GM19239 (cell line): ENCODE measurements around the gene NXN.
"Not testable (repeated sequence)": the region's sequence is repeated elsewhere in the genome, so short reads cannot be mapped to it uniquely, and the experiment has no call there.

ENCODE experiments used
- DNase-seq: peaks from one replicate; pipeline ENCODE4 v3.0.0; 2011; ENCODE audit warnings: low spot score; ENCODE audit not compliant: insufficient read length
- FAIRE-seq: peaks from 2 replicates; lab custom pipeline; 2011; peaks lifted over from hg19 to GRCh38; lab: Jason Lieb, UNC

The NXN gene

GRCh38 chr17:871751-872519, 107.6 kb downstream of the NXN start:
- DNase-seq (no peak), FAIRE-seq (no peak)

- no peak for FAIRE-seq
- no peak for DNase-seq
These were observed 109.7 kb downstream of the NXN start for GRCh38 chr17:869567-870525.

DNA sequence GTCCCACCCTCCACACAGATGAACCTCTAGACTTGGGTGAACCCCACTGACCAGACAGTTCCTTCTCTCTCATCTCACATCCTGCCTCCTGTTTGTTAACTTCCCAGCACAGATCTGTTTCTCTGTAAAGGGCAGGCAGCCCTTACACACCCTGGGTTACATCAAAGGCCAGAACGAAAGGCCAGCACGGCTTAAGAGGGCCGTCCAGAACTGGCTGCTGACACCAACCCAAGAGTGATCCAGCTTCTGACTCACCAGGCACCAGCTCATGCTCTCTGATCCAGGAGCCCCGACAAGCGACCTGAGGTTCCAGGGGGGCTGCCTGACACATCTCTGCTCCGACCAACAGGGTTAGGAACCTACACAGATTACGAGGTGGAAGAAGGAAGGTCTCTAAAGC, 110.5 kb downstream of the NXN start:
- DNase-seq (no peak), FAIRE-seq (no peak)

- DNase-seq: no peak
- no peak for FAIRE-seq
These were observed 111.6 kb downstream of the NXN start for GRCh38 chr17:867896-868489.

- FAIRE-seq, DNase-seq: not testable (repeated sequence)
These were observed 112.3 kb downstream of the NXN start for GRCh38 chr17:867238-867637.

GRCh38 chr17:866568-867103, 112.9 kb downstream of the NXN start:
- no peak for DNase-seq
- no peak for FAIRE-seq

GRCh38 chr17:864315-864714, 115.3 kb downstream of the NXN start:
- no peak for DNase-seq
- FAIRE-seq: no peak

GRCh38 chr17:863880-864279, 115.7 kb downstream of the NXN start:
- FAIRE-seq: no peak
- no peak for DNase-seq

GRCh38 chr17:862582-862981, 117.0 kb downstream of the NXN start:
- FAIRE-seq (no peak), DNase-seq (no peak)

DNA sequence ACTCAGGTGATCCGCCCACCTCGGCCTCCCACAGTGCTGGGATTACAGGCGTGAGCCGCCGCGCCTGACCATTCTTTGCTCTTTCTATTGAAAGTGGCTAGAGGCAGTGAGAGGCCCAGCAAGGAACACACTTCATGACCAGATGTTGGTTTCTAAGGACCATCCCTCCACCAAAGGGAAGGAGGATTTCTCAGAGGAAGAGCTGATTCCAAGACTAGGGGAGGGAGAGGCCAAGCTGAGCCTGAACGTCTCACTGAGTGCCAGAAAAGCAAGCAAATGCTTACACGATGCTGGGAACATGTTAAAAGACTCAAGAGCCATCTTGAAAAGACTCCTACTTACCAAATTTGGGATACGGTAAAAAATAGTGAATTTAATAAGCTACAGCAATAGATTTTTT, 118.2 kb downstream of the NXN start:
- DNase-seq (no peak), FAIRE-seq (no peak)

DNA sequence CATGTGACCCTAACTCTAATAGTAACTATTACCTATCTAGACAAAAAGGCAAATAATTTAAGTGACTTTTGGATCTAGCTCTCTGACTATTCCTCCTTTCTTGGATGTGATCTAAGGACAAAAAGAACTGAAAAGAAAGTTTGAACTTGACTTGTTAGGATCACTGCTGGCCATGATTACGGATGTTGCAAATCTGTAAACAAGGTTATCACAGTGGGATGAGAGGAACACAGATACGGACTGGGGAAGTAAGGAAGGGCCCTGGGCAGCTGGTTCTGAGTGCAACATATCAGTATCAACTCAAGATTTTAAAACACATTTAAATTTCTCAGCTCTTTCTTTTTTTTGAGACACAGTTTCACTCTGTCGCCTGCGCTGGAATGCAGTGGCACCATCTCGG, 118.8 kb downstream of the NXN start:
- FAIRE-seq (no peak), DNase-seq (no peak)

GRCh38 chr17:859824-860195, 119.8 kb downstream of the NXN start:
- FAIRE-seq: no peak
- no peak for DNase-seq

- DNase-seq: no peak
- no peak for FAIRE-seq
These were observed 120.3 kb downstream of the NXN start for GRCh38 chr17:859061-859823.

DNA sequence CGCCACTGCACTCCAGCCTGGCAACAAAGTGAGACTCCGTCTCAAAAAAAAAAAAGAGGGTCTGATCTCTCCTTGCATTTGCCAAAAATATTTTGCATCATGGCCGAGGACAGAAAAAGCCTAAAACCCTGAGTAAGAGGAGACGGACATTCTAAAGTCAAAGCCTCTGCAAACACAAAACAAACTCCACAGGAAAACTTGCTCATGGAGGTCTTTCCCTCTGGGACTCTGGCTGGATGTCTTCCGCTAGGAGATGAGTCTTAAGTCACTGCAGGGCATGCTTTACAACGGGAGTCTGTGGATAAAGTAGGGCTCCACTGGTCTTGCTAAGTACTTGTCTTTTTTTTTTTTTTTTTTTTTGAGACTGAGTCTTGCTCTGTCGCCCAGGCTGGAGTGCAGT, 123.4 kb downstream of the NXN start:
- FAIRE-seq: no peak
- no peak for DNase-seq

DNA sequence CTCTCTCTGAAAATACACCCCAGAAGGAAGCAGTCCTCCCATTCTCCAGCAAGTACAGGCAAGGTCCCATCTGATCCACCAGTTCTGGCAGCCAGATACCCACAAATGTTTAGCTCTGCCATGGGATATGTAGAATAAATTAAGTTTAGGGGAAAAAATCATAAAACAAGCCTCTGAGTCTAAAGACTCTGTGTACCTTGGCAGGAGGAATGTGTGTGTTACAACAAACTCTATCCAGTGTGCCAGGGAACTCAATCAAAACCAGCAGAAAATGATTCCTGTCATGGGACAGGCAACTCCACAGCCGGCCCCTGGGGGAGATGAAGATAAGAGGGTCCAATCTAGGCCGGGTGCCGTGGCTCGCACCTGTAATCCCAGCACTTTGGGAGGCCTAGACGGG, 124.0 kb downstream of the NXN start:
- FAIRE-seq (no peak), DNase-seq (no peak)

- not testable (repeated sequence) for FAIRE-seq
These were observed 126.7 kb downstream of the NXN start for GRCh38 chr17:852850-853249.

DNA sequence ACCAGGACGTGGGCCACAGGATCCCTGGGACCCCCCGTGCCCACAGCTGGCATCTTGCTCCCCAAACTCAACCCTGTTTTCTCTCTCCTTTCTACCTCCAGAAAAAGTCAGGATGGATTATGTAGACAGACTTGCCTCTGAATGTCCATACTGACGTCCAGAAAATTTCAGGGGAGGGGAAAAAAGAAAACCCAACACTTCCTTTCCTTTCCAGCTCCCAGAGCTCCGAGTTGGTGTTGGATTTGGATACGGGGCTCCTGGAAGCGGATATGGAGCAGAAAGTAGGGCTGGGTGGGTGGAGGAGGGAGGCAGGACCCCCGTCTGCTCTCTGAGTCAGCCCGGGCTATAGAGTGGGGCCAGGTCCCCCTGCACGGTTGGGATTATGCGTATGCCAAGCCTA, 127.2 kb downstream of the NXN start:
- no peak for DNase-seq
- FAIRE-seq: no peak

More at GRCh38 chr17:852850-853249, 126.7 kb downstream of the NXN start:
- DNase-seq: not testable (repeated sequence)

DNA sequence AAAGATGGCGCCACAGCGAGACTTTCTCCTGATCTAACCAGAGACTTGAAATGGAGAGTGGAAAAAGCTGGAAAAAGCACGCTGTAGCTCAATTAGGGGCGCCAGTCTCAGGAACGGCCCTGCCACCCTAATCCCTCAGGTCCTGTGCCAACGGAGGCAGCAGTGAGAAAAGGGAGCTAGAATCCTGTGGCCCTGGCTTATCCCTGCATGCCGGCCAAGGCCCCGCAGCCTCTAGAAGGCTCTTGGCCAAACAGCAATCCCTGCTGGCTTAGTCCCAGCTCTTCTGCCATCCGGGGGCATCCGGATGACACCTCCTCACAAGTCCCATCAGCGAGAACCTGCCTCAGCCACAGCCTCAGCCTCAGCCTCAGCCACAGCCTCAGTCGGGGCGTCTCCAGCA, 127.7 kb downstream of the NXN start:
- no peak for FAIRE-seq
- no peak for DNase-seq

DNA sequence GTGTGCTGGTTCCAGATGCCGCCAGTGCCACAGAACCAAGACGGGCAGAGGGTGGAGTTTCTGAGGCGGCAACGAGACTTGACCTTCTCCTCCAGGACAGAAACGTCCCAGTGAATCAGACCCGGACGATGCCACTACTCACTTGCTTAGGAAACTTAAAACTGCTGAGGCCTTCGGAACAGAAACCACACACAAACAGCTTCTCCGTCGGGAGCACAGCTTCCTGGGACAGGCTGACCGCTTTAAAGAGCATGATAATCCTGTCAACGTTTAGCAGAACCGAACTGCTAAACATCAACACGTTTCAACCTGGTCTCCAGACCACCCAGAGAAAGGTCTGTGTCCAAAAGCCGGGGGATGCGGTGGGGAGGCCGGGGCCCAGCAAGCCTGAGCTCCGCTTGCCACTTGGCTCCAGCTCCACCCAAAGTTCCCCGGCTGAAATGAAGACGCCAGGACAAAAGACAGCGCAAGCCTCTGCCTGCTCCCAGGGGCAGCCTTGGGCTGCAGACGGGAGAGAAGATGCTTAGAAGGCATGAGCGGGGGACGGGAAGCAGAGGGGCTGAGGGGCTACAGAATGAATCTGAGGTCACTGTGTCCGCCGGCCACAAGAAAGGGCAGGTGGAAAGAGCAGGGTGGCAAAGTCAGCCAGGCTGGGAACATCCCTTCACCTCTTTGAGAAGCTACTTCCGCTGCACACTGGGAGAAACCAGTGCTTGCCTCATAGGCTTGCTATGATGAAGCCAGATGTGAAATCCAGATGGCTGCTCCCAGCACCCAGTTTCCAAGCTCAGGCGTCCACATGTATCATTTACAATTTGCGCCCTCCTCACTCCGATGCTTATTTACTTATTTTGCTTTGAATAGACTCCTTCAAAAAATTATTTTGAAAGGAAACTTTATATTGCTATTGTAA, 128.5 kb downstream of the NXN start:
- DNase-seq (no peak), FAIRE-seq (no peak)
